Islet of Langerhans (tissue), 1 donor: Measurements from ENCODE around the gene DNMBP.
A peak's percentile ranks its signal among the peaks of the same experiment; 100 is the strongest.
"Not testable (repeated sequence)": the region's sequence is repeated elsewhere in the genome, so short reads cannot be mapped to it uniquely, and the experiment has no call there.

Experiments
- FAIRE-seq: peaks from one replicate; lab custom pipeline; 2011; peaks lifted over from hg19 to GRCh38; lab: Jason Lieb, UNC

DNMBP gene

DNA sequence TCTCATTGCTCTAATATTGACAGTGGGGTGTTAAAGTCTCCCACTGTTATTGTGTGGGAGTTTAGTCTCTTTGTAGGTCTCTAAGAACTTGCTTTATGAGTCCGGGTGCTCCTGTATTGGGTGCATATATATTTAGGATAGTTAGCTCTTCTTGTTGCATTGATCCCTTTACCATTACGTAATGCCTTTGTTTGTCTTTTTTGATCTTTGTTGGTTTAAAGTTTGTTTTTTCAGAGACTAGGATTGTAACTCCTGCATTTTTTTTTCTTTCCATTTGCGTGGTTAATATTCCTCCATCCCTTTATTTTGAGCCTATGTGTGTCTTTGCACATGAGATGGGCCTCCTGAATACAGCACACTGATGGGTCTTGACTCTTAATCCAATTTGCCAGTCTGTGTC, 142.5 kb downstream of the DNMBP start:
- FAIRE-seq, result not testable (repeated sequence)

- not testable (repeated sequence) for FAIRE-seq
Measured at GRCh38 chr10:99863535-99864240, 146.1 kb downstream of the DNMBP start.

DNA sequence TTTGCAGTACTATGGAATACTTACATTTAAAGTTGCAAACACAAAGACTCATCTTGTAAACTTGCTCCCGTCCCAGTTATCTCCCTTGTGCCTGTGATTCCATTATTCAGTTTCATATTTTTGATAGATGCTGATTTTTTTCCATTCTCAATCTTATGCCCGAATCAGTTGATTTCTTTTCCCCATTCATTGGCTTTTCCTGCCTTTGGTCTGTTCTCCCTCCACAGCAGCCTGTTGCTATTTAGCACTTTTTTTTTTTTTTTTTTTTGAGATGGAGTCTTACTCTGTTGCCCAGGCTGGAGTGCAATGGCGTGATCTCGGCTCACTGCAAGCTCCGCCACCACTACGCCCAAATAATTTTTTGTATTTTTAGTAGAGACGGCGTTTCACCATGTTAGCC, 149.3 kb downstream of the DNMBP start:
- no peak for FAIRE-seq

DNA sequence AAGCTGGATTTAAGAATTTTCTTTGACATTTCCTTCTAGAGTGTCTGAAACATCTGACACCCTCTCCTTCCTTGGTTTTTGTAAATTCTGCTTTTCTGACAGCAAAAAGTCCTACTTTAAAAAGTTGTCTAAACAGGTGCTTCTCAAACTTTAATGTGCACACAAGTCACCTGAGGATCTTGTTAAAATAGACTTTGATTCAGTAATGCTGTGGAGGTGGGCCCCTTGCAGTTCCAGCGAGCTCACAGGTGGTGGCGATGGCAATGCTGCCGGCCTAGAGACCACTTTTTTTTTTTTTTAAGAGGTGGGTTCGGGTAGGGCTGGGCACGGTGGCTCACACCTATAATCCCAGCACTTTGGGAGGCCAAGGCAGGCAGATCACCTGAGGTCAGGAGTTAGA, 150.2 kb downstream of the DNMBP start:
- FAIRE-seq, result no peak

- no peak for FAIRE-seq
Measured at GRCh38 chr10:99858849-99859248, 150.9 kb downstream of the DNMBP start.

DNA sequence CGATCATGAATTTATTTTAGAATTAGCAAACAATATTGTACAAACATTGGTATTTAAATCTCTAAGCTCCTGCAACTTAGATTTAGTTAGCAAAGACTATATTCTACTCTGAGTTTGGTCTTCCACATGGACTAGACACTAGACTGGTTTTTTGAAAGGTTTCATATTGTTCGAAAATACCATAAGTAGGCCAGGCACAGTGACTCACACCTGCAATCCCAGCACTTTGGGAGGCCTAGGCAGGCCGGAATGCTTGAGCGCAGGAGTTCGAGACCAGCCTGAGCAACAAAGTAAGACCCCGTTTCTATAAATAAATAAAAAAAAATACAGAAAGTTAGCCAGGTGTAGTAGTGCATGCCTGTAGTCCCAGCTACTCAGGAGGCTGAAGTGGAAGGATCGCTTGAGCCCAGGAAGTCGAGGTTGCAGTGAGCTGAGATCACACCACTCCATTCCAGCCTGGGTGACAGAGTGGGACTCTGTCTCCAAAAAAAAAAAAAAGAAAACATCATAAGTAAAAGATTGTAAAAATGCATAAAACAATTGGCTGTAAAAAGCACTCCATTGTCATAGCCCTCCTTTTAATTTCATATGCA, 154.2 kb downstream of the DNMBP start:
- FAIRE-seq, result no peak

GRCh38 chr10:99854860-99855259, 154.9 kb downstream of the DNMBP start:
- FAIRE-seq, result no peak

DNA sequence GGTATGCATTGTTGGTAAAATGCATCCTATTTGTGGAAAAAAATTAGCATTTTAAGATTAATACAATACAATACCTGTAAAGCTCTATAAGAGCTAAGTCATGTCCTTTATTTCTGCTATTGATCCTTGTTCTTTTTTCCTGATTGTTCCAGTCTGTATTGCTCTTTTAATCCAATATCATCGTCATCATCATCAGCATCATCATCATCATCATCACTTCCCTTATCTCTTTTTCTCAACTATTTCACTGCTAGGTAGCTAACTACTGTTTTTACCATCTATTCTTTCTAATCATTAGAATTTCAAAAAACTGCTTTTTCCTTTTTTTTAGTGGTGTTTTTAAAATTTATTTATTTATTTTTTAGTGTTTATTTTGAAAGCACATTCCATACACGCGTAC, 156.1 kb downstream of the DNMBP start:
- FAIRE-seq, result no peak

DNA sequence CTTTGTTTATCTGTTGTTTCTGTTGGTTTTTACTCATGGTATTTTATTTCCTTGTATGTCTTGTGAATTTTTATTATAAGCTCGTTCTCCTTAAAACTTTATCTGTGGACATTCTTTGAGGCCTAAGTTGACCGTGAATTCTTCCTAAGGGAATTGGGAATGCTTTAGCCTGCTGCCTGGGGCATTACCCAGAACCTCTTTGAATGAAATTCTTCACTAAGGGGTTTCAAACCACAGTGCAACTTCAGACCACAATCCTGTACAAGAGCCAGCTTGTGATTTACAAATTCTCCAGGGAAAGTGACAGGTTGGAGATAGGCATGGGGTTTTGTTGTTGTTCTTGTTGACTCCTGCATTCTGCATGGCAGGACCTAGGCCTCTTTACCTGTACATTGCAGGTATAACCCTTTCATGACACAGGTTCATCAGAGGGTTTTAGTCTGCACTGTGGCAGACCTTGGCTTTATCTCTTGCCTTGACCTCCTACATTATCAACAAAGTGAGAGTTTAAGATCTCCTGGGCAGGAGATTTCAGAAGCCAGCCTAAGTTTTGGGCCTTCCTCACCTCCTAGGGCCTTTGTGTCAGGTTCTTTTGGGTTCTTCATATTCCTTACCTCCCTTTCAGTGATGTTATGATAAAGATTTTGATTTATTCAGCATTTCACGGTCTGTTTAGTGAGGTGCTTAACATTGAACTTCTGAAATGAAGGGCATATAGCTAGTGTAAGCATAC, 157.1 kb downstream of the DNMBP start:
- FAIRE-seq, result no peak

GRCh38 chr10:99851825-99852224, 157.9 kb downstream of the DNMBP start:
- FAIRE-seq, result no peak

DNA sequence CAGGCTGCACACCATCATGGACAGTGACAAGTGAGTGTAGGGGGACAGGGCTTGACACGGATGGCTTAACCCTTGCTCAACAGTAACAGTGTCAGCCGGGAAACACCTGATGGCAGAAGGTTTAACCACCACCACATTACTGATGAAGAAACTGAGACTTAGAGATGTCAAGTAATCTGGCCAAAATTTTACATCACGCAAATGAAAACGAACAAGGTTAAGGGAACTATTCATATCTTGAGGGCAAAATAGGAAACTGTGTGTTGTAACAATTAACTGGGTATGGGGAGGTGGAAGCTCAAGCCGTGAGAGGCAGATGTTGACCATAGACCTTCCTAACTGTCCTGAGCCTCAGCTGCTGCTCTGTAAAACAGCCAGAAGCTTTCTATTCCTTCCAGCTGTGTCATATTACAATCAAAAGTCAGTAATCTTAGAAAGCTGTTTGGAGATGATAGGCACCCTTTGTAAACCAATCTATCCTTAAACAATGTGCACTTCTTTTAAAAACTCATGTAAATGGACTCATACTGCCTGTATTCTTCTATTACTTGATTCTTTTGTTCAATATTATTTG, 158.9 kb downstream of the DNMBP start:
- no peak for FAIRE-seq

DNA sequence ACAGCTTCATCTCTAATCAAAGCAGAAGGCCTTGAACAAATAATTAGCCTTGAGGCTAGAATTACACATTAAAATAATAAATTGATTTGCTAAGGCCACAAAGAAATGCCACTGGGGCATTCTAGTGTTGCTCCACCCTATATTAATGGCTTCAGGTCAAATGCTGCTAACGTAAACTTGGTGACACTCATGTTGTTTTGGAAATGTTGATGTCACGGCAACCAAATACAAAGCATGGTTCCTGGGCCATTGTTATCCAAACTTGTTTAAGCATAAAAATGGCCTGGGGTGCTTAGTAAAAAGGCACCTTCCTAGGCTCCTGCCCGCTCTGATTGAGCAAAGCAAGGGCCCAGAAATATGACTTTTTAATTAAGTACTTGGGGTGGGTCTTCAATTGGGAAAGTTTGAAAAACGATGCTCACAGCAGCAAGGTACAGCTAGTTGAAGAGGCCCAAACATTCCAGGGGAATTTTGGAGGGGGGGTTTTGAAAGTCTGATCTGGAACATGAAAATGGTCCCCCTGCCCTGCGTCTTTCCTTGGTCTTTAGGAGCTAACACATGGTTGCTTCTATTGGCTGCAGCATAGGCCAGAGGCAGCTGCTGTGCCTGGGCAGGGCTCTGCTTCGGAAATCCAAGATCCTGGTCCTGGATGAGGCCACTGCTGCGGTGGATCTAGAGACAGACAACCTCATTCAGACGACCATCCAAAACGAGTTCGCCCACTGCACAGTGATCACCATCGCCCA, 159.6 kb downstream of the DNMBP start:
- no peak for FAIRE-seq

- no peak for FAIRE-seq
Measured at GRCh38 chr10:99849536-99849935, 160.2 kb downstream of the DNMBP start.

GRCh38 chr10:99849057-99849456, 160.7 kb downstream of the DNMBP start:
- no peak for FAIRE-seq

GRCh38 chr10:99845837-99846382, 163.8 kb downstream of the DNMBP start:
- peak; percentile 58 for FAIRE-seq

GRCh38 chr10:99844433-99844955, 165.3 kb downstream of the DNMBP start:
- FAIRE-seq, result no peak

- FAIRE-seq, result no peak
Measured at GRCh38 chr10:99843310-99843709, 166.4 kb downstream of the DNMBP start.

DNA sequence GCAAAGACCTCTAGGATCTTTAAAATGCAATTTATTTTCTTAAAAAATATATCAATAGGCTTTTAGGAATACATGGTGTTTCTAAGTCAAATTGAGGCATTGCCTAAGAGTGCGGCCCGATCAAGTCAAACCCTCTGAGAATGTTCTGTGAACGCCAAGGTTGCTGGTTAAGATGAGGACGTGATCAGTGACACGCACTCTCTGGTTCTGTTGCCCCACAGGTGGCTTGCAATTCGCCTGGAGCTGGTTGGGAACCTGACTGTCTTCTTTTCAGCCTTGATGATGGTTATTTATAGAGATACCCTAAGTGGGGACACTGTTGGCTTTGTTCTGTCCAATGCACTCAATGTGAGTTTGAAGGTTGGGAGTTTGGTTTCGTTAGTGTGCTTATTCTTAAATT, 168.0 kb downstream of the DNMBP start:
- no peak for FAIRE-seq

- not testable (repeated sequence) for FAIRE-seq
Measured at GRCh38 chr10:99840859-99841258, 168.9 kb downstream of the DNMBP start.

DNA sequence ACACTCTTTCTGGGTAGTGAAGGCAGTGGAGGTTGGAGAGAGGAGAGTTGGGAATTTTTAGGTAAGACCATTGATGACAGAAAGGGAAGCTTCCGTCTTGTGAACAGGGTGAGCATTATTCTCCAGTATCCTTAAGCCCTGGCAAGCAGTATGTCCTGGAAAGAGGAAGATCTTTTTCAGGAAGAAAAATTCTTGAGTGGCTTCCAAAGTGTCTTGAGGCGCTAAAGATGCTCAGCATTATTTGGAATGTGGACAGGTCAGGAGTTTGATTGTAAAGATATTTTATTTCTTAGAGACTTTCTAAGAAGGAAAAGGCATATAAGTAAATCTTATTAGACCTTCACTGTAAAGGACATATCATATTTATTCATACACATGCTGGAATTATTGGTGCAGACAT, 173.0 kb downstream of the DNMBP start:
- FAIRE-seq, result no peak

DNA sequence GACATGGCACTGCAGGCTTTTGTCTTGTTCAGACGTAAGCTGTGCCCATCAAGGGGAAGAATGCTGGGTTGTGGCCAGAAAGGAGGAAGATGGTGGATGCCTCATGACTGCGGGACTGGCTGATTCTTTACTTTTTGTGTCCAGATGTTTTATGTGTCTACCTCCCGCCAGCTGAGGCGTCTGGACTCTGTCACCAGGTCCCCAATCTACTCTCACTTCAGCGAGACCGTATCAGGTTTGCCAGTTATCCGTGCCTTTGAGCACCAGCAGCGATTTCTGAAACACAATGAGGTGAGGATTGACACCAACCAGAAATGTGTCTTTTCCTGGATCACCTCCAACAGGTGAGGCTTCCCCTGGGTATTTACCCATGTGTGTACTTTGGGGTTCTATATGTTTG, 173.8 kb downstream of the DNMBP start:
- no peak for FAIRE-seq

- no peak for FAIRE-seq
Measured at GRCh38 chr10:99834410-99834809, 175.3 kb downstream of the DNMBP start.
